Measurements from ENCODE around the gene UBIAD1.
A peak's percentile ranks its signal among the peaks of the same experiment; 100 is the strongest.

UBIAD1 gene

GRCh38 chr1:11314959-11315358, 42.0 kb downstream of the UBIAD1 start:
- no peak for DNase-seq

- no peak for DNase-seq
Measured at GRCh38 chr1:11316701-11317100, 43.7 kb downstream of the UBIAD1 start.

- DNase-seq = no peak
Measured at GRCh38 chr1:11318982-11319381, 46.0 kb downstream of the UBIAD1 start.

- DNase-seq = peak; percentile 31
Measured at GRCh38 chr1:11320153-11320936, 47.3 kb downstream of the UBIAD1 start.

GRCh38 chr1:11321656-11322491, 48.9 kb downstream of the UBIAD1 start:
- DNase-seq = no peak

- DNase-seq = no peak
Measured at GRCh38 chr1:11324567-11325165, 51.7 kb downstream of the UBIAD1 start.

GRCh38 chr1:11326070-11326469, 53.1 kb downstream of the UBIAD1 start:
- DNase-seq = no peak

- no peak for DNase-seq
Measured at GRCh38 chr1:11328444-11328843, 55.4 kb downstream of the UBIAD1 start.

- DNase-seq = no peak
Measured at GRCh38 chr1:11330411-11330810, 57.4 kb downstream of the UBIAD1 start.

GRCh38 chr1:11331036-11331944, 58.3 kb downstream of the UBIAD1 start:
- no peak for DNase-seq

GRCh38 chr1:11331945-11332546, 59.0 kb downstream of the UBIAD1 start:
- no peak for DNase-seq

GRCh38 chr1:11333631-11334030, 60.6 kb downstream of the UBIAD1 start:
- no peak for DNase-seq

- DNase-seq = no peak
Measured at GRCh38 chr1:11334261-11334804, 61.3 kb downstream of the UBIAD1 start.

GRCh38 chr1:11334821-11335220, 61.8 kb downstream of the UBIAD1 start:
- no peak for DNase-seq

GRCh38 chr1:11335417-11336056, 62.5 kb downstream of the UBIAD1 start:
- no peak for DNase-seq

- DNase-seq = peak; percentile 74
Measured at GRCh38 chr1:11337580-11338073, 64.6 kb downstream of the UBIAD1 start.

Measured in activated gamma-delta T cell treated with Interleukin-2 at 50 U/mL for 16 hours (primary cell).